Liver (tissue), 9 donors: ENCODE results near the gene AFM. TPM values are rescaled to one million over a fixed set of nuclear protein-coding genes. Genes with fewer than 3 reads are reported as not detected.

Experiments used
- DNase-seq: peaks from one replicate; pipeline ENCODE4 v3.0.0-alpha.2; 2017; ENCODE audit warnings: low spot score
- H3K27ac ChIP-seq, 2 donors: one replicate each; pipeline ENCODE4 v1.7.0; 2013; ENCODE audit warnings: inconsistent platforms in 2 of 2, low read length in 2 of 2, control low read depth in 1 of 2, low read depth in 1 of 2, mild to moderate bottlenecking in 1 of 2
- H3K27me3 ChIP-seq, 4 donors: one replicate each; pipeline versions ENCODE4 v1.6.1 to v1.7.0; 2013; ENCODE audit warnings: low read length in 3 of 4, inconsistent platforms in 1 of 4, mild to moderate bottlenecking in 1 of 4, moderate library complexity in 1 of 4; ENCODE audit not compliant: control insufficient read depth in 4 of 4, insufficient read depth in 4 of 4
- H3K36me3 ChIP-seq, 4 donors: one replicate each; pipeline versions ENCODE4 v1.6.1 to v1.7.0; 2013; ENCODE audit warnings: low read length in 3 of 4, mild to moderate bottlenecking in 3 of 4, low read depth in 1 of 4, moderate library complexity in 1 of 4; ENCODE audit not compliant: control insufficient read depth in 4 of 4, insufficient read depth in 3 of 4
- H3K4me1 ChIP-seq, 4 donors: one replicate each; pipeline versions ENCODE4 v1.6.1 to v1.7.0; 2013; ENCODE audit warnings: low read length in 3 of 4, mild to moderate bottlenecking in 3 of 4, moderate library complexity in 1 of 4; ENCODE audit not compliant: control insufficient read depth in 4 of 4, insufficient read depth in 4 of 4
- H3K4me3 ChIP-seq, 3 donors: one replicate each; pipeline versions ENCODE4 v1.6.1 to v1.7.0; 2013; ENCODE audit warnings: low read length in 3 of 3, control low read depth in 1 of 3, low read depth in 1 of 3, mild to moderate bottlenecking in 1 of 3
- H3K9ac ChIP-seq, 2 donors: one replicate each; pipeline ENCODE4 v1.7.0; 2013; ENCODE audit warnings: low read length in 2 of 2, mild to moderate bottlenecking in 2 of 2, moderate library complexity in 2 of 2, control low read depth in 1 of 2, low read depth in 1 of 2
- H3K9me3 ChIP-seq, 4 donors: one replicate each; pipeline versions ENCODE4 v1.6.1 to v1.7.0; 2013; ENCODE audit warnings: low read length in 3 of 4; ENCODE audit not compliant: control insufficient read depth in 4 of 4
- ATF3 ChIP-seq: IDR thresholded peaks from 2 replicates; pipeline ENCODE4 v1.6.1; 2016; ENCODE audit warnings: antibody characterized with exemption
- CTCF ChIP-seq: fragments of 150-350 bp; IDR thresholded peaks from 2 replicates; pipeline ENCODE4 v1.5.1; 2017; ENCODE audit warnings: improper control_type of control experiment, low read depth, low read length; ENCODE audit not compliant: missing input control
- EGR1 ChIP-seq, 2 donors: IDR thresholded peaks; 2 replicates each; pipeline ENCODE4 v1.6.1; 2016 to 2018; ENCODE audit warnings: antibody characterized with exemption in 2 of 2, low read depth in 2 of 2
- FOXA2 ChIP-seq: IDR thresholded peaks from 2 replicates; pipeline ENCODE4 v1.6.1; 2016; ENCODE audit warnings: antibody characterized with exemption
- JUND ChIP-seq, 2 donors: IDR thresholded peaks; 2 replicates each; pipeline ENCODE4 v1.6.1; 2016; ENCODE audit warnings: antibody characterized with exemption in 2 of 2
- RAD21 ChIP-seq, 2 donors: IDR thresholded peaks; 2 replicates each; pipeline ENCODE4 v1.6.1; 2016; ENCODE audit warnings: antibody characterized with exemption in 2 of 2, mild to moderate bottlenecking in 2 of 2
- TAF1 ChIP-seq: conservative IDR thresholded peaks from 2 replicates; pipeline ENCODE4 v1.6.1; 2016; ENCODE audit warnings: antibody characterized with exemption, mild to moderate bottlenecking
- YY1 ChIP-seq: IDR thresholded peaks from 2 replicates; pipeline ENCODE4 v1.6.1; 2016; ENCODE audit warnings: antibody characterized with exemption, mild to moderate bottlenecking
- ZBTB33 ChIP-seq: IDR thresholded peaks from 2 replicates; pipeline ENCODE4 v1.6.1; 2016; ENCODE audit warnings: antibody characterized with exemption
- WGBS: extraction: QIAGEN DNeasy Blood & Tissue Kit; methylation state at CpG from one replicate; pipeline ENCODE4 v1.1.7; 2013; 5-methylcytosine and 5-hydroxymethylcytosine counted together
- polyA plus RNA-seq, 2 donors: library from polyadenylated mRNA; stranded (reverse) in 1 of 2; unstranded in 1 of 2; fragments of 200-250 nt in 1 of 2; fragments of >200 nt in 1 of 2; fragmentation: Nextera tagmentation in 1 of 2; extraction: Ambion mirVana in 1 of 2; gene quantifications; one replicate each; pipeline versions ENCODE4 v1.2.1 to v1.2.3, GENCODE V29; 2013 to 2015
- total RNA-seq, 2 donors: library from RNA; depleted of rRNA; stranded (reverse); fragments of >200 nt; gene quantifications; one replicate each; pipeline ENCODE4 v1.2.3, GENCODE V29; 2014
- TF ChIP-seq, protein P1 (sequence below): IDR thresholded peaks from 2 replicates; pipeline ENCODE4 v1.6.1; 2016; ENCODE audit warnings: antibody characterized with exemption
- TF ChIP-seq, protein P2 (sequence below): IDR thresholded peaks from 2 replicates; pipeline ENCODE4 v1.6.1; 2016; ENCODE audit warnings: antibody characterized with exemption, mild to moderate bottlenecking
- donor health status: healthy.
- donor health status: healthy.
- donor health status: healthy.
- donor health status: healthy.
- donor health status: healthy.

The AFM gene
- total and polyA plus RNA-seq, 4 donors: 40.1 to 274 (median 164) TPM

DNA sequence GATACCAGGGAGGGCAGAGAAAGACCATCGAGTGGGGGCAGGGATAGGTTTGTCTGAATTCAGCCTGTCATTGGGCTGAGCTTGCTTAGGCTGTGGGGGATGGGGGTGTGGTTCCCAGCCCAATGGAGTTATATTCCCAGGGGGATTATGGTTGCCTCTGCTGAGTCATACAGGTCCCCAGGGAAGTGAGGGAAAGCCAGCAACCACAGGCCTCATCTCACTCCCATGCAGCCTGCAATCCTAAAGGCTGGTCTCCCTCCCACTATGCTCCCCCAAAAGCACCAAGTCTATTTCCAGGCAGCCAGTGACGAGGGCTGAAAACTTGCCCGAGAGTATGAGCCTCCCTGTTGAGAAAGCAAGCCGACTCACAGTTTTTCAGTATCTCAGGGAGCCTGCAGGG lies 39.3 kb downstream of the AFM start:
- H3K27me3 ChIP-seq: no peaks in the 10 kb centered on the region
- WGBS: 80% methylated on average over 4 of the region's 4 CpGs
- H3K4me1 ChIP-seq: no peaks in the 10 kb centered on the region
- peaks cover 5 to 52% (median 33%) of the 10 kb centered on the region in 4 donors for H3K36me3 ChIP-seq
- H3K9ac ChIP-seq: no peak overlapping the region
- no peaks in the 10 kb centered on the region for H3K9me3 ChIP-seq
- no peak for TF ChIP-seq JUND (IDR thresholded peaks at IDR 0.05)
- no peak for TF ChIP-seq EGR1 (IDR thresholded peaks at IDR 0.05; ENCODE audit: low read depth in 2 of 2)
- TF ChIP-seq, protein P1, sequence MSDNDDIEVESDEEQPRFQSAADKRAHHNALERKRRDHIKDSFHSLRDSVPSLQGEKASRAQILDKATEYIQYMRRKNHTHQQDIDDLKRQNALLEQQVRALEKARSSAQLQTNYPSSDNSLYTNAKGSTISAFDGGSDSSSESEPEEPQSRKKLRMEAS: no peak
- TF ChIP-seq TAF1: no peak
- no peak for TF ChIP-seq ATF3
- H3K4me3 ChIP-seq: no peak overlapping the region
- no peak for DNase-seq
- no peak overlapping the region for H3K27ac ChIP-seq

DNA sequence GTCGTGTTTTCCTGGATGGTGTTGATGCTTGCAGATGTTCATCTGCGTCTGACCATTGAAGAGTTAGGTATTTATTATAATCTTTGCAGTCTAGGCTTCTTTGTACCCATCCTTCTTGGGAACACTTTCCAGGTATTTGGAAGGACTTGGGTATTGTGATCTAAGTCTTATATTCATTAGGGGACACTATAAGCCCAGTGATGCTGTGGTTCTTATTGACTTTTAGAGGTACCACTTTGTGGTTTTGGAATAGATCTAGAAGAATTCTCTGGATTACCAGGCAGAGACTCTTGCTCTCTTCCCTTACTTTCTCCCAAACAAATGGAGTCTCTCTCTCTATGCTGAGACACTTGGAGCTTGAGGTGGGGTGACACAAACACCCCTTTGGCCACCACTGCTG lies 41.6 kb downstream of the AFM start:
- no peaks in the 10 kb centered on the region for H3K27me3 ChIP-seq
- TF ChIP-seq EGR1 (IDR thresholded peaks at IDR 0.05; ENCODE audit: low read depth in 2 of 2): no peak
- no peak for TF ChIP-seq CTCF
- TF ChIP-seq ZBTB33: no peak
- TF ChIP-seq RAD21 (IDR thresholded peaks at IDR 0.05): no peak
- no peak for TF ChIP-seq YY1
- TF ChIP-seq, protein P2, sequence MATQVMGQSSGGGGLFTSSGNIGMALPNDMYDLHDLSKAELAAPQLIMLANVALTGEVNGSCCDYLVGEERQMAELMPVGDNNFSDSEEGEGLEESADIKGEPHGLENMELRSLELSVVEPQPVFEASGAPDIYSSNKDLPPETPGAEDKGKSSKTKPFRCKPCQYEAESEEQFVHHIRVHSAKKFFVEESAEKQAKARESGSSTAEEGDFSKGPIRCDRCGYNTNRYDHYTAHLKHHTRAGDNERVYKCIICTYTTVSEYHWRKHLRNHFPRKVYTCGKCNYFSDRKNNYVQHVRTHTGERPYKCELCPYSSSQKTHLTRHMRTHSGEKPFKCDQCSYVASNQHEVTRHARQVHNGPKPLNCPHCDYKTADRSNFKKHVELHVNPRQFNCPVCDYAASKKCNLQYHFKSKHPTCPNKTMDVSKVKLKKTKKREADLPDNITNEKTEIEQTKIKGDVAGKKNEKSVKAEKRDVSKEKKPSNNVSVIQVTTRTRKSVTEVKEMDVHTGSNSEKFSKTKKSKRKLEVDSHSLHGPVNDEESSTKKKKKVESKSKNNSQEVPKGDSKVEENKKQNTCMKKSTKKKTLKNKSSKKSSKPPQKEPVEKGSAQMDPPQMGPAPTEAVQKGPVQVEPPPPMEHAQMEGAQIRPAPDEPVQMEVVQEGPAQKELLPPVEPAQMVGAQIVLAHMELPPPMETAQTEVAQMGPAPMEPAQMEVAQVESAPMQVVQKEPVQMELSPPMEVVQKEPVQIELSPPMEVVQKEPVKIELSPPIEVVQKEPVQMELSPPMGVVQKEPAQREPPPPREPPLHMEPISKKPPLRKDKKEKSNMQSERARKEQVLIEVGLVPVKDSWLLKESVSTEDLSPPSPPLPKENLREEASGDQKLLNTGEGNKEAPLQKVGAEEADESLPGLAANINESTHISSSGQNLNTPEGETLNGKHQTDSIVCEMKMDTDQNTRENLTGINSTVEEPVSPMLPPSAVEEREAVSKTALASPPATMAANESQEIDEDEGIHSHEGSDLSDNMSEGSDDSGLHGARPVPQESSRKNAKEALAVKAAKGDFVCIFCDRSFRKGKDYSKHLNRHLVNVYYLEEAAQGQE: no peak
- no peak for TF ChIP-seq FOXA2
- H3K9ac ChIP-seq: no peak overlapping the region
- no peaks in the 10 kb centered on the region for H3K9me3 ChIP-seq
- no peak for DNase-seq
- WGBS: 91% methylated on average over 2 of the region's 2 CpGs
- no peak overlapping the region for H3K27ac ChIP-seq
- H3K4me1 ChIP-seq: peaks cover 0 to 2% (median 0%) of the 10 kb centered on the region in 4 donors
- H3K4me3 ChIP-seq: no peak overlapping the region
- H3K36me3 ChIP-seq: peaks cover 5 to 53% (median 35%) of the 10 kb centered on the region in 4 donors
